Measurements from ENCODE around the gene LRP1B. TPM values are rescaled to one million over a fixed set of nuclear protein-coding genes. Genes with fewer than 3 reads are reported as not detected.
A peak's percentile ranks its signal among the peaks of the same experiment; 100 is the strongest.

Gene LRP1B
- total RNA-seq, result 4.6 TPM

GRCh38 chr2:142131010-142131669, at the start of gene LRP1B:
TSS of gene LRP1B (minus strand) at chr2:142131016. CDS start at chr2:142130729, 287 bp downstream.
- DNase-seq, result peak; percentile 67

GRCh38 chr2:142179686-142180085, 48.9 kb upstream of the LRP1B start:
- no peak for DNase-seq

- no peak for DNase-seq
These were observed 47.8 kb upstream of the LRP1B start for GRCh38 chr2:142178604-142179003.

GRCh38 chr2:142176941-142177340, 46.1 kb upstream of the LRP1B start:
- DNase-seq, result no peak

- DNase-seq, result no peak
These were observed 45.1 kb upstream of the LRP1B start for GRCh38 chr2:142175813-142176338.

- no peak for DNase-seq
These were observed 43.4 kb upstream of the LRP1B start for GRCh38 chr2:142174176-142174575.

GRCh38 chr2:142170847-142171246, 40.0 kb upstream of the LRP1B start:
- DNase-seq, result no peak

GRCh38 chr2:142165790-142166189, 35.0 kb upstream of the LRP1B start:
- DNase-seq, result peak; percentile 4

GRCh38 chr2:142153601-142154000, 22.8 kb upstream of the LRP1B start:
- DNase-seq, result no peak

GRCh38 chr2:142150453-142150852, 19.6 kb upstream of the LRP1B start:
- DNase-seq, result no peak

- no peak for DNase-seq
These were observed 13.7 kb upstream of the LRP1B start for GRCh38 chr2:142144547-142144946.

GRCh38 chr2:142142595-142142994, 11.8 kb upstream of the LRP1B start:
- no peak for DNase-seq

- DNase-seq, result peak; percentile 70
These were observed 9.6 kb upstream of the LRP1B start for GRCh38 chr2:142140434-142140845.

- no peak for DNase-seq
These were observed 8.6 kb upstream of the LRP1B start for GRCh38 chr2:142139384-142139783.

- DNase-seq, result no peak
These were observed 5.8 kb upstream of the LRP1B start for GRCh38 chr2:142136571-142136970.

- peak; percentile 48 for DNase-seq
These were observed 4.1 kb upstream of the LRP1B start for GRCh38 chr2:142134911-142135310.

- peak; percentile 89 for DNase-seq
These were observed 456 bp downstream of the LRP1B start for GRCh38 chr2:142130111-142131009.

- DNase-seq, result no peak
These were observed 2.7 kb downstream of the LRP1B start for GRCh38 chr2:142128105-142128504.

- no peak for DNase-seq
These were observed 3.6 kb downstream of the LRP1B start for GRCh38 chr2:142127248-142127647.

- no peak for DNase-seq
These were observed 6.1 kb downstream of the LRP1B start for GRCh38 chr2:142124706-142125105.

GRCh38 chr2:142119347-142119746, 11.5 kb downstream of the LRP1B start:
- no peak for DNase-seq

- DNase-seq, result no peak
These were observed 18.0 kb downstream of the LRP1B start for GRCh38 chr2:142112757-142113221.

GRCh38 chr2:142104134-142104758, 26.6 kb downstream of the LRP1B start:
- no peak for DNase-seq

Measured in tongue (tissue), 2 donors.